ENCODE measurements around the gene BRI3BP. TPM values are rescaled to one million over a fixed set of nuclear protein-coding genes. Genes with fewer than 3 reads are reported as not detected.

BRI3BP gene
- total and polyA plus RNA-seq, 9 of the 15 experiments (the other 6 are each of a cell fraction or from before 2014, with no cell fraction given), result 12.3 to 25.0 (median 16.6) TPM

DNA sequence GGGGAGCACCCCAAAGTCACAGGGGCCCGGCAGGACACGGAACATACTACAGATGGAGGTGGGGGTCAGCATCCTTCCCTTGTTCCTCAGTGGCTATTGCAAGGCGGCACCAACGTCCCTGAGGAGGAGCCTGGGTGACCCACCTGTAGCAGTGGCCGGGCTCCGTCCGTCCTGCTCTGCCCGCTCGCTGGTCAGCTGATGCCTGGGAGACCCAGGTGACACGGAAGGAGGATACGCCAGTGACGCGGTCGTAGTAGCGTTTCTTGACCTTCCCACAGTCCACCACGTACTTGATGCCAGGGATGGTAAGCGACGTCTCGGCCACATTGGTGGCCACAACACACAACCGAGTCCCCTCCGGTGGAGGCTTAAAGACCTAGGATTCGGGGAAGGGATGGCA is 29.2 kb upstream of the BRI3BP start (continued):
- TF ChIP-seq GATAD2A (IDR thresholded peaks at IDR 0.05) (no peak), SMARCE1 (IDR thresholded peaks at IDR 0.05) (no peak)

DNA sequence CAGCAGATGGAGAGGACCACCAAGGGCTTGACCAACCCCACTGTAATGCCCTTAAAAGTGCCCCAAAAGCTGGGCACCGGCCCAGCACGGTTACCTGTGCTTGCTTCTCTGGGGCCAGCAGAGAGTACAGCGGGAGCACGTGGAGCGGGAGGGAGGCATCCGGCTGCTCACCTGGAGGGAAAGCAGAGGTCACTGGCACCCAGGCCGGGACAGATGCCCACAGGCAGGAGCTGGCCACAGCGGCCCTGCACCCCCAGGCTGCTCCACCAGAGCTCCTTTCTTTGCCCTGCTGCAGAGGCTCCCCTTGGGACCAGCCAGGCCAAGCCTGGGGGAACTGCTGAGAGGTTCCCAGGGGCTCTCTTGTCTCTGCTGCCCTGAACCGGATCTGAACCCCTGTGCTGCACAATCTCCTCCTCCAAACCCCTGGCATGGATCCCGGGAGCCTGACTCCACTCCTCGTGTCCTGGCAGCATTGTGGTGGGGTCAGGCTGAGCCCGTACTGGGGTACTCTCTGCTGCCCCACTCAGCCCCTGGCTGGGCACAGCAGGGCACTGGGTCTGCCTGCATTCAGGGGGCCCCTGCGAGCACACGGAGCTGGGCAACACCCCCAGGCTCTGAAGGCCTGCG is 28.5 kb upstream of the BRI3BP start:
- no peaks in the 10 kb centered on the region for H3K27me3 ChIP-seq (ENCODE audit: control insufficient read depth in 2 of 2, insufficient read depth in 2 of 2, low read length in 2 of 2)
- peaks cover 91% of the 10 kb centered on the region; the same call in 2 of the 3 replicates for H3K36me3 ChIP-seq (ENCODE audit: control insufficient read depth, insufficient read depth, low read length)
- no peaks in the 10 kb centered on the region for H3K9me3 ChIP-seq (replicated peaks; ENCODE audit: control insufficient read depth, insufficient read depth, low read depth, low read length)
- 93% methylated on average over 14 of the region's 15 CpGs for WGBS (ENCODE audit: insufficient coverage, low coverage, missing lambda C conversion rate)
- no peak overlapping the region for H2AFZ ChIP-seq (ENCODE audit: low read depth, low read length)
- intact Hi-C loops (cut with micrococcal nuclease), result no loop called here
- ATAC-seq, result no peak
- FAIRE-seq, result no peak
- no peak overlapping the region for H3K27ac ChIP-seq (ENCODE audit: extremely low read depth, low read depth, low read length)
- POLR2A ChIA-PET, result no interaction called here
- H3K4me1 ChIP-seq (replicated peaks in 1 of 2; ENCODE audit: control insufficient read depth in 2 of 2, insufficient read depth in 2 of 2, low read length in 2 of 2), result 0 out of 5 replicates have a peak, but pooled peaks cover 0 to 3% of the 10 kb centered on the region in 2 experiments
- no peaks in the 10 kb centered on the region for H3K79me2 ChIP-seq (ENCODE audit: control insufficient read depth, insufficient read depth, low read length)
- no peak overlapping the region for H3K9ac ChIP-seq (ENCODE audit: insufficient read depth in 1 of 2, low read depth in 2 of 2, low read length in 2 of 2)
- no peak for DNase-seq (ENCODE audit: extremely low read depth in 1 of 4, low spot score in 3 of 4)
- no TSS peak for BruUV-seq (replicated peaks)
- H3K4me2 ChIP-seq (ENCODE audit: insufficient read depth, low read length), result no peak overlapping the region
- in situ Hi-C loops (cut with MboI), result no loop called here
- CTCF ChIA-PET (ENCODE audit: low intra/inter-chr PET ratio), result no interaction called here
- H3K4me3 ChIP-seq, result no peak overlapping the region
- H4K20me1 ChIP-seq (replicated peaks; ENCODE audit: control insufficient read depth, insufficient read depth, low read length), result no peaks in the 10 kb centered on the region
- H3K9me1 ChIP-seq (ENCODE audit: control insufficient read depth, insufficient read depth, low read length), result no peaks in the 10 kb centered on the region
- TF ChIP-seq ZNF444 (CRISPR knock-in tag; IDR thresholded peaks at IDR 0.05), result no peak
- TF ChIP-seq SRSF3 (IDR thresholded peaks at IDR 0.05; ENCODE audit: insufficient read depth, low read length), result no peak
- TF ChIP-seq, protein P1, sequence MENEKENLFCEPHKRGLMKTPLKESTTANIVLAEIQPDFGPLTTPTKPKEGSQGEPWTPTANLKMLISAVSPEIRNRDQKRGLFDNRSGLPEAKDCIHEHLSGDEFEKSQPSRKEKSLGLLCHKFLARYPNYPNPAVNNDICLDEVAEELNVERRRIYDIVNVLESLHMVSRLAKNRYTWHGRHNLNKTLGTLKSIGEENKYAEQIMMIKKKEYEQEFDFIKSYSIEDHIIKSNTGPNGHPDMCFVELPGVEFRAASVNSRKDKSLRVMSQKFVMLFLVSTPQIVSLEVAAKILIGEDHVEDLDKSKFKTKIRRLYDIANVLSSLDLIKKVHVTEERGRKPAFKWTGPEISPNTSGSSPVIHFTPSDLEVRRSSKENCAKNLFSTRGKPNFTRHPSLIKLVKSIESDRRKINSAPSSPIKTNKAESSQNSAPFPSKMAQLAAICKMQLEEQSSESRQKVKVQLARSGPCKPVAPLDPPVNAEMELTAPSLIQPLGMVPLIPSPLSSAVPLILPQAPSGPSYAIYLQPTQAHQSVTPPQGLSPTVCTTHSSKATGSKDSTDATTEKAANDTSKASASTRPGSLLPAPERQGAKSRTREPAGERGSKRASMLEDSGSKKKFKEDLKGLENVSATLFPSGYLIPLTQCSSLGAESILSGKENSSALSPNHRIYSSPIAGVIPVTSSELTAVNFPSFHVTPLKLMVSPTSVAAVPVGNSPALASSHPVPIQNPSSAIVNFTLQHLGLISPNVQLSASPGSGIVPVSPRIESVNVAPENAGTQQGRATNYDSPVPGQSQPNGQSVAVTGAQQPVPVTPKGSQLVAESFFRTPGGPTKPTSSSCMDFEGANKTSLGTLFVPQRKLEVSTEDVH (IDR thresholded peaks at IDR 0.05; ENCODE audit: low read depth, partially characterized antibody), result no peak
- TF ChIP-seq KHSRP (IDR thresholded peaks at IDR 0.05), result no peak
- TF ChIP-seq ZZZ3 (IDR thresholded peaks at IDR 0.05), result no peak
- TF ChIP-seq RFX5 (IDR thresholded peaks at IDR 0.05; ENCODE audit: low read depth, low read length), result no peak
- TF ChIP-seq, protein P2, sequence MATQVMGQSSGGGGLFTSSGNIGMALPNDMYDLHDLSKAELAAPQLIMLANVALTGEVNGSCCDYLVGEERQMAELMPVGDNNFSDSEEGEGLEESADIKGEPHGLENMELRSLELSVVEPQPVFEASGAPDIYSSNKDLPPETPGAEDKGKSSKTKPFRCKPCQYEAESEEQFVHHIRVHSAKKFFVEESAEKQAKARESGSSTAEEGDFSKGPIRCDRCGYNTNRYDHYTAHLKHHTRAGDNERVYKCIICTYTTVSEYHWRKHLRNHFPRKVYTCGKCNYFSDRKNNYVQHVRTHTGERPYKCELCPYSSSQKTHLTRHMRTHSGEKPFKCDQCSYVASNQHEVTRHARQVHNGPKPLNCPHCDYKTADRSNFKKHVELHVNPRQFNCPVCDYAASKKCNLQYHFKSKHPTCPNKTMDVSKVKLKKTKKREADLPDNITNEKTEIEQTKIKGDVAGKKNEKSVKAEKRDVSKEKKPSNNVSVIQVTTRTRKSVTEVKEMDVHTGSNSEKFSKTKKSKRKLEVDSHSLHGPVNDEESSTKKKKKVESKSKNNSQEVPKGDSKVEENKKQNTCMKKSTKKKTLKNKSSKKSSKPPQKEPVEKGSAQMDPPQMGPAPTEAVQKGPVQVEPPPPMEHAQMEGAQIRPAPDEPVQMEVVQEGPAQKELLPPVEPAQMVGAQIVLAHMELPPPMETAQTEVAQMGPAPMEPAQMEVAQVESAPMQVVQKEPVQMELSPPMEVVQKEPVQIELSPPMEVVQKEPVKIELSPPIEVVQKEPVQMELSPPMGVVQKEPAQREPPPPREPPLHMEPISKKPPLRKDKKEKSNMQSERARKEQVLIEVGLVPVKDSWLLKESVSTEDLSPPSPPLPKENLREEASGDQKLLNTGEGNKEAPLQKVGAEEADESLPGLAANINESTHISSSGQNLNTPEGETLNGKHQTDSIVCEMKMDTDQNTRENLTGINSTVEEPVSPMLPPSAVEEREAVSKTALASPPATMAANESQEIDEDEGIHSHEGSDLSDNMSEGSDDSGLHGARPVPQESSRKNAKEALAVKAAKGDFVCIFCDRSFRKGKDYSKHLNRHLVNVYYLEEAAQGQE (IDR thresholded peaks at IDR 0.05; ENCODE audit: borderline replicate concordance), result no peak
- TF ChIP-seq, protein P2 (CRISPR knock-in tag; IDR thresholded peaks at IDR 0.05; ENCODE audit: low read depth), result no peak
